ENCODE results near the gene WNT9B. TPM values are rescaled to one million over a fixed set of nuclear protein-coding genes. Genes with fewer than 3 reads are reported as not detected.

The WNT9B gene
- total and polyA plus RNA-seq, 4 donors: 0.08 to 0.14 (median 0.10) TPM; not detected in 1

DNA sequence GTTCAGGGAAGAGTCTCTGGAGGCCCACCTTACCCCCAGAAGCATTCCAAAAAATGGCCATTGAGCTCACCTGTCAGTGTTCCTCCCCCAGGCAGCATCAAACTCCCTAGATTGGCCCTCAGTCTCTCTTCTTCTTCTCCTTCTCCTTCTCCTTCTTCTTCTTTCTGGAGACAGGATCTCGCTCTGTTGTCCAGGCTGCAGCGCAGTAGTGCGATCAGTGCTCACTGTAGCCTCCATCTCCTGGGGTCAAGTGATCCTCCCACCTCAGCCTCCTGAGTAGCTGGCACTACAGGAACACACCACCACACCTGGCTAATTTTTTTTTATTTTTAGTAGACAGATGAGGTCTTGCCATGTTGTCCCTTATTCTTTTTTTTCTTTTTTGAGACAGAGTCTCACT lies 16.5 kb upstream of the WNT9B start (continued):
- TF ChIP-seq GABPA (IDR thresholded peaks at IDR 0.05 in 1 of 2, conservative IDR thresholded peaks at IDR 0.05 in 1 of 2) (no peak), NR2F2 (IDR thresholded peaks at IDR 0.05) (no peak)

- H3K27me3 ChIP-seq (ENCODE audit: control insufficient read depth in 4 of 4, insufficient read depth in 4 of 4, low read length in 3 of 4): no peaks in the 10 kb centered on the region
- H3K9ac ChIP-seq (ENCODE audit: low read depth in 1 of 2, low read length in 2 of 2): no peak overlapping the region
- H3K27ac ChIP-seq (ENCODE audit: low read depth in 1 of 2, low read length in 2 of 2): peak overlapping the region in 1 of 2 donors; percentile 28
- H3K9me3 ChIP-seq (ENCODE audit: control insufficient read depth in 4 of 4, low read length in 3 of 4): no peaks in the 10 kb centered on the region
- peaks cover 0 to 9% (median 1%) of the 10 kb centered on the region in 4 donors for H3K4me1 ChIP-seq (ENCODE audit: control insufficient read depth in 4 of 4, insufficient read depth in 4 of 4, low read length in 3 of 4)
- TF ChIP-seq FOXA1 (IDR thresholded peaks at IDR 0.05) (peak; percentile 37), HNF4G (IDR thresholded peaks at IDR 0.05) (no peak), RXRA (IDR thresholded peaks at IDR 0.05) (peak; percentile 65 to 84), NR2F2 (IDR thresholded peaks at IDR 0.05) (no peak), ATF3 (IDR thresholded peaks at IDR 0.05) (peak; percentile 22), HNF4A (conservative IDR thresholded peaks at IDR 0.05) (peak; percentile 22 to 56), EGR1 (IDR thresholded peaks at IDR 0.05; ENCODE audit: low read depth in 2 of 2) (peak in 1 of 2 donors; percentile 40), REST (IDR thresholded peaks at IDR 0.05) (no peak), JUND (IDR thresholded peaks at IDR 0.05) (peak; percentile 28 to 87)
- no peak for DNase-seq (ENCODE audit: low spot score)
- no peaks in the 10 kb centered on the region for H3K36me3 ChIP-seq (ENCODE audit: control insufficient read depth in 4 of 4, insufficient read depth in 3 of 4, low read depth in 1 of 4, low read length in 3 of 4)
- WGBS: 47% methylated on average over 2 of the region's 2 CpGs
- no peak overlapping the region for H3K4me3 ChIP-seq (ENCODE audit: low read depth in 1 of 3, low read length in 3 of 3)
Measured at GRCh38 chr17:46836500-46836899, 14.9 kb upstream of the WNT9B start.

GRCh38 chr17:46837521-46837920 lies 13.9 kb upstream of the WNT9B start:
- Histone ChIP-seq H3K4me1 (ENCODE audit: control insufficient read depth in 4 of 4, insufficient read depth in 4 of 4, low read length in 3 of 4) (peaks cover 0 to 9% (median 4%) of the 10 kb centered on the region in 4 donors), H3K4me3 (ENCODE audit: low read depth in 1 of 3, low read length in 3 of 3) (no peak overlapping the region), H3K27ac (ENCODE audit: low read depth in 1 of 2, low read length in 2 of 2) (no peak overlapping the region), H3K36me3 (ENCODE audit: control insufficient read depth in 4 of 4, insufficient read depth in 3 of 4, low read depth in 1 of 4, low read length in 3 of 4) (no peaks in the 10 kb centered on the region), H3K27me3 (ENCODE audit: control insufficient read depth in 4 of 4, insufficient read depth in 4 of 4, low read length in 3 of 4) (no peaks in the 10 kb centered on the region), H3K9ac (ENCODE audit: low read depth in 1 of 2, low read length in 2 of 2) (no peak overlapping the region), H3K9me3 (ENCODE audit: control insufficient read depth in 4 of 4, low read length in 3 of 4) (no peaks in the 10 kb centered on the region)
- WGBS: 73% methylated on average over 4 of the region's 4 CpGs
- no peak for TF ChIP-seq EGR1 (IDR thresholded peaks at IDR 0.05; ENCODE audit: low read depth in 2 of 2)
- TF ChIP-seq REST (IDR thresholded peaks at IDR 0.05): no peak
- no peak for DNase-seq (ENCODE audit: low spot score)

Measured in liver (tissue), 9 donors.